ENCODE data around the gene FAM3D. TPM values are rescaled to one million over a fixed set of nuclear protein-coding genes. Genes with fewer than 3 reads are reported as not detected.
"Not testable (repeated sequence)": the region's sequence is repeated elsewhere in the genome, so short reads cannot be mapped to it uniquely, and the experiment has no call there.

FAM3D gene, protein sequence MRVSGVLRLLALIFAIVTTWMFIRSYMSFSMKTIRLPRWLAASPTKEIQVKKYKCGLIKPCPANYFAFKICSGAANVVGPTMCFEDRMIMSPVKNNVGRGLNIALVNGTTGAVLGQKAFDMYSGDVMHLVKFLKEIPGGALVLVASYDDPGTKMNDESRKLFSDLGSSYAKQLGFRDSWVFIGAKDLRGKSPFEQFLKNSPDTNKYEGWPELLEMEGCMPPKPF
- under 1 TPM; 0.32 to 0.73 (median 0.58) TPM for total RNA-seq
- 1 to 10 TPM in 1 of 2 donors, under 1 TPM in 1; 0.68 to 2.1 TPM for polyA plus RNA-seq

DNA sequence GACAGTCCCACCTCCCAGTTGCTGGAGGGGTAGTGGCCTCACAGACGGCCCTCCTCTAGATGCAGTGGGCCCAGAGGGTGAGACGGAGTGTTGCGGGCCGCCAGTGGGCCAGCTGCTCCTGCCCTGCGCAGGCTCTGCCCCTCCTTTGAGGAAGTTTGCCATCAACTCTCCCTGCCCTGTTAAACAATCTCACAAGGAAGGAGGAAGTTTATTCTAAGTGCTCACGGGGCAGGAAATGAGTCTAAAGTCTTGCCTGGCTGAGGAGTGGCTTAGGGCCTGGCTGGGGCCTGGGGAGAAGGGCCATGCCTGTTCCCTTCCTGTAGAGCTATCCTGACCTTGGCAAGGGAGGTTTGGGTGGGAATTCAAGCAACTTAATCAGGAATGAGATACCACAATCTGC is at the start of gene FAM3D:
Gene FAM3D, minus strand, starts transcription at position 92 of the 400 bp plus-strand sequence. CDS start 11,211 bp downstream, outside the sequence.
- no peaks in the 10 kb centered on the region for H3K9me3 ChIP-seq
- 78 to 90% methylated on average over 6 of the region's 6 CpGs for WGBS, 2 donors
- no peaks in the 10 kb centered on the region for H3K36me3 ChIP-seq
- H3K27ac ChIP-seq: no peak within 1 kb of the TSS
- TF ChIP-seq, protein P1, sequence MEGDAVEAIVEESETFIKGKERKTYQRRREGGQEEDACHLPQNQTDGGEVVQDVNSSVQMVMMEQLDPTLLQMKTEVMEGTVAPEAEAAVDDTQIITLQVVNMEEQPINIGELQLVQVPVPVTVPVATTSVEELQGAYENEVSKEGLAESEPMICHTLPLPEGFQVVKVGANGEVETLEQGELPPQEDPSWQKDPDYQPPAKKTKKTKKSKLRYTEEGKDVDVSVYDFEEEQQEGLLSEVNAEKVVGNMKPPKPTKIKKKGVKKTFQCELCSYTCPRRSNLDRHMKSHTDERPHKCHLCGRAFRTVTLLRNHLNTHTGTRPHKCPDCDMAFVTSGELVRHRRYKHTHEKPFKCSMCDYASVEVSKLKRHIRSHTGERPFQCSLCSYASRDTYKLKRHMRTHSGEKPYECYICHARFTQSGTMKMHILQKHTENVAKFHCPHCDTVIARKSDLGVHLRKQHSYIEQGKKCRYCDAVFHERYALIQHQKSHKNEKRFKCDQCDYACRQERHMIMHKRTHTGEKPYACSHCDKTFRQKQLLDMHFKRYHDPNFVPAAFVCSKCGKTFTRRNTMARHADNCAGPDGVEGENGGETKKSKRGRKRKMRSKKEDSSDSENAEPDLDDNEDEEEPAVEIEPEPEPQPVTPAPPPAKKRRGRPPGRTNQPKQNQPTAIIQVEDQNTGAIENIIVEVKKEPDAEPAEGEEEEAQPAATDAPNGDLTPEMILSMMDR (IDR thresholded peaks at IDR 0.05): no peak
- intact Hi-C loops (cut with DNase I): no loop called here
- no peaks in the 10 kb centered on the region for H3K4me1 ChIP-seq
- ATAC-seq (peak in 3 of 4 donors; percentile 64 to 81 (median 75)), DNase-seq (no peak), FAIRE-seq (no peak)
- H3K27me3 ChIP-seq: no peaks in the 10 kb centered on the region
- H3K4me3 ChIP-seq: no peak within 1 kb of the TSS

DNA sequence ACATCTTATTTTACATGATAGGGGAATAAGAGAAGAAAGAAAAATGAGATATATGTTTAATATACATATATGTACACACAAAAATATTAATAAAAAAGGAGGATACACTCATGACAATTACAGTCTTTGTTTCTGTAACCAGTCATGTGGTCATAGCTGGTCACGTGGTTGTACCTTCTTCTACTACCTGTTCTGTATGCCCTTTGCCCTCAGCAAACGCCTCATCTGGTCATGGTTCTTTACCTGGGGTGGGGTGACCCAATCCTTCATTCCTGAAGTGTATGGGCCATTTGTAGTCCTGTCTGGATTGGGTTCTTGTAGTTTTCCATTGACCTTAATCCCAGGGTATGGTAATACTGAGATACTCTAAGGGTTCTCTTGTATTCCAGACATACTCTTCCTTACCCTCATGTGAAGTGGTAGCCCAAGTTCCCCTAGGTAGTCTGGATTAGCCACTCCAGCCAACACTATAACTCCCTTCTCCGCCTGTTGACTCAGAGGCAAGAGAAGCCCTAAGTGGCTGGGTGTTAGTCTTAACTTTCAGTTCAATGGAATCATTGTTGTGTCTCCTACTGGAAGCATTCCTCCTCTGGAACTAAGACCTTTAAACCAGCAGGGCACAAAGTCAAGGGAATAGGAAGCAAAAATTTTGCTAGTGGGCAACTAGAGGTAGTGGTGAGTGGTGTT is 47.3 kb upstream of the FAM3D start:
- H3K36me3 ChIP-seq: no peaks in the 10 kb centered on the region
- ATAC-seq (no peak), DNase-seq (no peak), FAIRE-seq (no peak)
- no peaks in the 10 kb centered on the region for H3K4me1 ChIP-seq
- no peak overlapping the region for H3K4me3 ChIP-seq
- H3K27ac ChIP-seq: no peak overlapping the region
- H3K9me3 ChIP-seq: no peaks in the 10 kb centered on the region
- TF ChIP-seq, protein P1 (IDR thresholded peaks at IDR 0.05): no peak
- WGBS, 2 donors: 78 to 81% methylated on average over 3 of the region's 3 CpGs
- intact Hi-C loops (cut with DNase I): no loop called here
- H3K27me3 ChIP-seq: no peaks in the 10 kb centered on the region

DNA sequence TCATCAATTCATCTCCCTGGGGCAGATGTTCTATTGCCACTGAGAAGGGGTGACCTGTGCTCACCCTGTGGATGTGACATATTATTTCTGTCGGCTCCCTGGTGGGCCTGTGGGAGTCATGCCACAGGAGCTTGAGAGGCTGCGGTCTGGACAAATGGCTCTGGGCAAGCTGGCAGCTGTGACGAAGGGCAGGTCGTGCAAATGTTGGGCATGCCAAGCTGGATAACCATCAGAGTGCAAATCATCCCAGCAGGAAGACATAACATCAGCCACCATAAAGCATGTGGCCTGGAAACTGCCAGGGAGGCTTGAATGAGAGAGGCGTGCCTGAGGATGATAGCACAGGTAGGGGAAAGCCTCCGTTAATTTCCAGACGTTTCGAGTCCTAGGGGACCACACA is 45.3 kb upstream of the FAM3D start:
- FAIRE-seq: no peak
- Histone ChIP-seq H3K27ac (no peak overlapping the region), H3K4me3 (no peak overlapping the region), H3K4me1 (no peaks in the 10 kb centered on the region), H3K9me3 (no peaks in the 10 kb centered on the region), H3K36me3 (no peaks in the 10 kb centered on the region), H3K27me3 (no peaks in the 10 kb centered on the region)
- WGBS, 2 donors: 76 to 77% methylated on average over 8 of the region's 8 CpGs
- DNase-seq: no peak
- no peak for ATAC-seq
- TF ChIP-seq, protein P1 (IDR thresholded peaks at IDR 0.05): no peak
- intact Hi-C loops (cut with DNase I): no loop called here

DNA sequence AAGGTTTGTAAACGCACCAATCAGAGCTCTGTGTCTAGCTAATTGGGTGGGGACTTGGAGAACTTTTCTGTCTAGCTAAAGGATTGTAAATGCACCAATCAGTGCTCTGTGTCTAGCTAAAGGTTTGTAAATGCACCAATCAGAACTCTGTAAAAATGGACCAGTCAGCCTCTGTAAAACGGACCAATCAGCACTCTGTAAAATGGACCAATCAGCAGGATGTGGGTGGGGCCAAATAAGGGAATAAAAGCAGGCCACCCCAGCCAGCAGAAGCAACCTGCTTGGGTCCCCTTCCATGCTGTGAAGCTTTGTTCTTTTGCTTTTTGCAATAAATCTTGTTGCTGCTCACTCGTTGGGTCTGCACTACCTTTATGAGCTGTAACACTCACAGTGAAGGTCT is 42.4 kb upstream of the FAM3D start:
- intact Hi-C loops (cut with DNase I); ATAC-seq; DNase-seq; H3K9me3 ChIP-seq; H3K36me3 ChIP-seq; FAIRE-seq; H3K4me1 ChIP-seq; H3K4me3 ChIP-seq; H3K27me3 ChIP-seq; H3K27ac ChIP-seq: not testable (repeated sequence)
- 76 to 77% methylated on average over 3 of the region's 3 CpGs for WGBS, 2 donors

DNA sequence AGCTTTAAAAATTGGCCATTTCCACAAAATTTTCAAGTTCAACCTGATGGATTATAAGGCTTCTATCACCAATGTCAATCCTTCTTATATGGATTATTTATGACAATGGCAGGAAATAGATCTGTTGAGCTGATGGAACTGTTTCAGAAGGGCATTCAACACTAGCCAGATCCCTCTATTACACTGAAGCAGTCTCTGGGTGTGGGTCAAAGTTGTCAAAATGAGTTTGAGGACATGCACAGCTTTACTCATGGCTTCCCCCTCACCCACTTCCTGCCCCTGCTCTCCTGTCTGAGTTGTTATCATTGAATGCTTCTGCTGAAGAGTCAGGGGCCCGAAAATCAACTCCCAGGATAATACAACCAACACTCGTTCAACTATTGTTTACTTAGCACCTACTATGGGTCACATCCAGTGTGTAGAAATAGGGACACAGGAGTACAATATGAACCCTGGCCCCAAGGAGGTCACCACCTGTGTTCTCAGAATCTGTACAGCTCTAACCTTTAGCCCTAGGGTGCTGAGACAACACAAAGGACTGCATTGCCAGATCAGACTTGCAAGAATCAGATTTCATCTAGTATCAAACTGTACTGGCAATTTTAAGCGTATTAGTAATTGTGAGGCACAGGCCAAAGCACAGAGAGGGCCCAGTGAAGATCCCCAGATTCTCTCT is 41.7 kb upstream of the FAM3D start:
- no peaks in the 10 kb centered on the region for H3K9me3 ChIP-seq
- 69 to 73% methylated on average over 3 of the region's 3 CpGs for WGBS, 2 donors
- intact Hi-C loops (cut with DNase I): no loop called here
- FAIRE-seq (no peak), ATAC-seq (no peak), DNase-seq (no peak)
- H3K4me1 ChIP-seq: no peaks in the 10 kb centered on the region
- H3K27ac ChIP-seq: no peak overlapping the region
- H3K4me3 ChIP-seq: no peak overlapping the region
- H3K27me3 ChIP-seq: no peaks in the 10 kb centered on the region
- TF ChIP-seq, protein P1 (IDR thresholded peaks at IDR 0.05): no peak
- H3K36me3 ChIP-seq: no peaks in the 10 kb centered on the region
